HepG2 (cell line): ENCODE results near the gene UBE2U. TPM values are rescaled to one million over a fixed set of nuclear protein-coding genes. Genes with fewer than 3 reads are reported as not detected.

Experiments used
- RCOR2 ChIP-seq: IDR thresholded peaks from 2 replicates; pipeline ENCODE4 v1.6.1; 2016; ENCODE audit warnings: missing biosample characterization, missing genetic modification reagents
- ZBTB40 ChIP-seq, 2 experiments: fragments of 450-650 bp in 1 of 2; sonication (generic) in 1 of 2; formaldehyde crosslinking in 1 of 2; IDR thresholded peaks; 2 replicates each; pipeline versions ENCODE4 v1.6.1 to v1.8.0; 2016 to 2022; ENCODE audit warnings: antibody characterized with exemption in 1 of 2, mild to moderate bottlenecking in 1 of 2, missing genetic modification reagents in 1 of 2
- ZNF101 ChIP-seq: sonication (generic); formaldehyde crosslinking; IDR thresholded peaks from 2 replicates; pipeline ENCODE4 v1.4.0; 2020; ENCODE audit warnings: mild to moderate bottlenecking, low read depth, missing genetic modification reagents, borderline replicate concordance
- ZNF484 ChIP-seq: sonication (generic); formaldehyde crosslinking; IDR thresholded peaks from 2 replicates; pipeline ENCODE4 v1.5.1; 2020; ENCODE audit warnings: mild to moderate bottlenecking, low read depth, missing genetic modification reagents, borderline replicate concordance
- ZNF550 ChIP-seq: sonication (generic); formaldehyde crosslinking; IDR thresholded peaks from 2 replicates; pipeline ENCODE4 v1.4.0; 2020; ENCODE audit warnings: mild to moderate bottlenecking, missing genetic modification reagents, borderline replicate concordance
- ZNF7 ChIP-seq: IDR thresholded peaks from 2 replicates; pipeline ENCODE4 v1.6.1; 2016; ENCODE audit warnings: missing biosample characterization, missing genetic modification reagents
- polyA plus RNA-seq, 8 experiments: library from polyadenylated mRNA; depleted of rRNA in 3 of 8; stranded (reverse) in 7 of 8; unstranded in 1 of 8; fragments of >200 nt; fragmentation: Illumina TruSeq in 4 of 8; extraction: Trizol in 4 of 8; gene quantifications; 2 replicates each; pipeline versions ENCODE4 v1.2.1 to v1.2.3, GENCODE V29; 2011 to 2016; ENCODE audit warnings: low read depth in 4 of 8, missing spikeins in 1 of 8, mixed read lengths in 1 of 8; ENCODE audit not compliant: insufficient read depth in 1 of 8
- total RNA-seq, 5 experiments: library from RNA; depleted of rRNA; stranded (reverse); fragments of >200 nt; fragmentation: Illumina TruSeq; extraction: Trizol; gene quantifications; 2 replicates each; pipeline ENCODE4 v1.2.3, GENCODE V29; 2016; ENCODE audit warnings: low read depth in 1 of 5
- TF ChIP-seq, protein P1 (sequence below): sonication (generic); formaldehyde crosslinking; IDR thresholded peaks from 2 replicates; pipeline ENCODE4 v1.4.0; 2020; ENCODE audit warnings: missing genetic modification reagents

Gene UBE2U
- total and polyA plus RNA-seq, 2 of the 13 experiments (the other 11 are each of a cell fraction or from before 2014, with no cell fraction given) = not detected

GRCh38 chr1:64186898-64187280, 16.5 kb upstream of the UBE2U start (continued):
- TF ChIP-seq ZBTB40 (IDR thresholded peaks at IDR 0.05) (no peak), ZBTB40 (CRISPR knock-in tag; IDR thresholded peaks at IDR 0.05) (no peak), ZNF484 (CRISPR knock-in tag) (no peak), ZNF550 (CRISPR knock-in tag) (no peak), RCOR2 (CRISPR knock-in tag) (no peak), ZNF101 (CRISPR knock-in tag) (no peak), ZNF7 (no peak)
- TF ChIP-seq, protein P1, sequence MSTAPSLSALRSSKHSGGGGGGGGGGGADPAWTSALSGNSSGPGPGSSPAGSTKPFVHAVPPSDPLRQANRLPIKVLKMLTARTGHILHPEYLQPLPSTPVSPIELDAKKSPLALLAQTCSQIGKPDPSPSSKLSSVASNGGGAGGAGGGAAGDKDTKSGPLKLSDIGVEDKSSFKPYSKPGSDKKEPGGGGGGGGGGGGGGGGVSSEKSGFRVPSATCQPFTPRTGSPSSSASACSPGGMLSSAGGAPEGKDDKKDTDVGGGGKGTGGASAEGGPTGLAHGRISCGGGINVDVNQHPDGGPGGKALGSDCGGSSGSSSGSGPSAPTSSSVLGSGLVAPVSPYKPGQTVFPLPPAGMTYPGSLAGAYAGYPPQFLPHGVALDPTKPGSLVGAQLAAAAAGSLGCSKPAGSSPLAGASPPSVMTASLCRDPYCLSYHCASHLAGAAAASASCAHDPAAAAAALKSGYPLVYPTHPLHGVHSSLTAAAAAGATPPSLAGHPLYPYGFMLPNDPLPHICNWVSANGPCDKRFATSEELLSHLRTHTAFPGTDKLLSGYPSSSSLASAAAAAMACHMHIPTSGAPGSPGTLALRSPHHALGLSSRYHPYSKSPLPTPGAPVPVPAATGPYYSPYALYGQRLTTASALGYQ (CRISPR knock-in tag) = no peak
